HG03575 (cell line): ENCODE data around the gene CDCA7L.
A peak's percentile ranks its signal among the peaks of the same experiment; 100 is the strongest.

ENCODE experiments used
- ATAC-seq: cut with Tn5 transposase; IDR thresholded peaks from one replicate; pipeline ENCODE4 v1.9.1; 2021; ENCODE audit not compliant: unreplicated experiment, insufficient number of reproducible peaks, low FRiP score; ENCODE audit errors: extremely low read depth

CDCA7L gene, protein sequence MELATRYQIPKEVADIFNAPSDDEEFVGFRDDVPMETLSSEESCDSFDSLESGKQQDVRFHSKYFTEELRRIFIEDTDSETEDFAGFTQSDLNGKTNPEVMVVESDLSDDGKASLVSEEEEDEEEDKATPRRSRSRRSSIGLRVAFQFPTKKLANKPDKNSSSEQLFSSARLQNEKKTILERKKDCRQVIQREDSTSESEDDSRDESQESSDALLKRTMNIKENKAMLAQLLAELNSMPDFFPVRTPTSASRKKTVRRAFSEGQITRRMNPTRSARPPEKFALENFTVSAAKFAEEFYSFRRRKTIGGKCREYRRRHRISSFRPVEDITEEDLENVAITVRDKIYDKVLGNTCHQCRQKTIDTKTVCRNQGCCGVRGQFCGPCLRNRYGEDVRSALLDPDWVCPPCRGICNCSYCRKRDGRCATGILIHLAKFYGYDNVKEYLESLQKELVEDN

DNA sequence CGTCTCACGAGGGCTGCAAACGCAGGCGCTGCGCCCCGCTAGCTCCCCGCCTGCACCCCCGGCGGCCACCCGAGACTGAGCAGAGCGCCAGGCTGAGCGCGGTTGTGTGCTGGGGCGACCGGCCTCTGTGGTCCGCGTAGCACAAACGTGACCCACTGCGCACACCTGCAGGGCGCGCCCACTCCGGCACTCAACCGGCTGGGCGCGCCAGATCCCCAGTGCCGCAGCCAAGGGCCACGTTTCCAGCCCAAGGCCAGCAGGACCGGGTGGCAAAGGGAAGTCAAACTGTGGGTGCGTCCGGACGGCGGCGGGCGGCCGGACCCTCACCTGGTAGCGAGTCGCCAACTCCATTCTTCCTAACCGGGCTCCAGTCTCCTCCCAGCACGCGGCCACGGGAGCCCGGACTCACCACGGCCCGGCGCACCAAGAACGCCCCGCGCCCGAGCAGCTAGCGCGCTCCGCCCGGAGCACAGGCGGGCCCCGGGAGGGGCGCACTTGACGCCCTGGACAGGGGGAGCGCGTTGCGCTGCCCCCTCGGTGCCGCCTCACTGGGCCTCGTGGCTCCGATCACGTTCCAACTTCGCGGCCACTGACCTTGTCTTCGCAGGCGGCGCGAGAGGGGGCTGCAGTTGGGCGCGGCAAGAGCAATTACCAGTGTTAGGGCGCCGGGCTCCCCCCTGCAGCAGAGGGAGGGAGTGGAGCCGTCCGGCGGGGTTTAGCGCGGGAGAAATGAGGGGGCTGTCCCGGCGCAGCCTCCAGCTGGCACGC is at the start of gene CDCA7L:
CDCA7L (minus strand) TSS at position 446 of the 768 bp plus-strand sequence; CDS start at position 351, 95 bp downstream.
- ATAC-seq, result peak; percentile 43

DNA sequence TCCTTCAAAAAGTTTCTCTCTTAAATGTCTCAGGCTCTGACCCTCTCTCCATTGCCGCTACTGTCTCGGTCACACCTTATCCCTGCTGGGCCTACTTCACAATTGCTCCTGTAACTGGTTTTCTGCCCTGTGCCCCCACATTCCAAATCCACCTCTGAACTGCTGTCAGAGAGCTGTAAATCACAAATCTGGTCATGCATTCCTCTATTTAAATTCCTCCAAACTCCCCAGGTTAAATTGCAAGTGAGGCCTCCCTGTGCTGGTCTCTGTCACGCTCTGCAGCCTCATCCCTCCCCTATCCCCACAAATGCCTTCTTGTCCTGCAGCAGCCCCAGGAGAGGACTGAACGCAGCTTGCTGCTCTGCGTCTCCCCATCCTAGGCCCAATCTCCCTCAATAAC is 40.4 kb upstream of the CDCA7L start:
- no peak for ATAC-seq

DNA sequence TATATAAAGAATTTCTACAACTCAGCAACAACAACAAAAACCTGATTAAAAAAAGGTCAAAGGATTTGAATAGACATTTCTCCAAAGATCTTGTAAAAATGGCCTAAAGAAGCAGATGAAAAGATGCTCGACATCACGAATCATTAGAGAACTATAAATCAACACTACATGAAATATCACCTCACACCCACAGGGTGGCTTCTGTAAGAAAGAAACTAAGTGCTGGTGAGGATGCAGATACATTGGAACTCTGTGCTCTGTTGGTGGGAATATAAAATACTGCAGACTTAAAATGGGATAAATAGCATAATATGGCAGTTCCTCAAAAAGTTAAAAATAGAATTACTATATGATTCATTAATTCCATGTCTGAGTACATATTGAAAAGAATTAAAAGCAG is 38.3 kb upstream of the CDCA7L start:
- no peak for ATAC-seq

DNA sequence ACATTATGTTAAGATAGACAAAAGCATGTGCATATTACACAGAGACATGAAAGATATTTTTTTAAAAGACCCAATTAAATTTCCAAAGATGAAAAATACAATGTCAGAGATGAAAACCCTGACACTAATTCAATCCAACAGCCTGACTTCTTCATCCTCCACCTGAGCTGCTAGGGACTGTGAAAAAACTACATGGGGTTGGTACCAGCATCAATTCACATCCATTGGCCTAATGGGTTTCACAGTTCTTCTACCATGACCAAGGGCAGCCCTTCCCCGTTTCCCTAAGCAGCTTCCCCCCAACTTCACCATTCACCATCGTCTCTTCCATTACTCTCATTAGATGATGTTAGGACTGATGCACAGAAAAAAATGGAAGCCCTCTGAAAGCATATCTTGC is 37.4 kb upstream of the CDCA7L start:
- no peak for ATAC-seq

DNA sequence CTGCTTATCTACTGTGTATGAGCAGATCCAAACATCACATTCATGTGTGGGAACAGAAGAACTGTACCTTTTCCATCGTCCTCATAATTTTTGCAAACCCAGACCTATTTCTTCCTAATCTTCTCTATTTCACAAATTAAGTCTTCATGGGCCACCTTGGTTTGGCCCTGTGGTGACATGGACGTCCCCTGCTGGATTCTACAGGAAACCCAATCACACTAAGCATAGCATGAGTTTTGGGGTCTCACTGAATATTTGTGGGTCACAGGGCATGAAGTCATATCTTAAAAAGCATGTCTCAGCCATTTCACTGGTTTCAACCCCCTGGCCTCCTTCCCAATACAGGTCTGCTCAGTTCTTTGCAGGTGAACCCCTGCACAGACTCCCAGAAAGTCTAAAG is 35.8 kb upstream of the CDCA7L start:
- no peak for ATAC-seq

DNA sequence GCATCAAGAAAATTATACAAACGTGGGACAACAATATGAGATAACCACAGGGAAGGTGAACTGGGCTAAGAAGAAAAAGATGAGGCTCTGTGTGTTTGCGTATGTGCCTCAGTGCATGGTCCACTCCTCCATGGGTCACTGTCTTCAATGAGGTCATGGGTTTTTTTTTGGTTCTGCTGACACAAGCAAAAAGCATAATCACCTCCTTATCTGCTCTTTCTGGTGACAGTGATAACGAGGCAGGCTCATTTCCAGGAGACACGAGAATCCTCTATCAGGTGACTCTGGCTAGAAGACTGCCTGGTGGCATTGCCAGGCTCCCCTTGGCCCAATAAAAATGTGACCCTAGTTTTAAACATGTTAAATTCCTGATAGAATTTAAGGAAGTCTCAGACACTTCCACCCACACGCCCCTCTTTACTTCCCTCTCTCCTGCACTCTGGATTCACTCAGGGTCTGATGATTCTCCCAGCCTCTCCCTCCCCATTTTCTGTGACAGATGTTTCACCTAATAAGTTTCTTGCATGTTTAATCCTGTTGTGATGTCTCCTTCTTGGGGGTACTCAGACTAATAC is 35.3 kb upstream of the CDCA7L start:
- ATAC-seq, result no peak

DNA sequence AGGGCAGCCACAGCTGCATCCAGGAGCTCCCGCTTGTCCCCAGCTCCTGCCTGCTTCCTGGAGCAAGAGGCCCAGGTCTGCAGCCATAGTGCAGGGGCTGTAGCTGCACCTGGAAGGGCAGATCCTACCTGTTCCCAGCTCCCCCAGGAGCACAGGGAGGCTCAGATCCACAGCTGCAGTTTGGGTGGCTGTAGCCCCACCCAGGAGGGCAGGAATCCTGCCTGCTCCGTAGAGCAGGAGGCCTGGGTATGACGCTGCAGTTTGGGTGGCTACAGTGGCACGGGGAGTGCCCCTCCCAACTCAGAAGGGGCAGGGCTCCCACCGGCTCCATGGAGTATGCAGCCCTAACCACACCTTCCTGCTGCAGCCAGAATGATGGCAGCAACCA is 26.7 kb upstream of the CDCA7L start:
- ATAC-seq, result no peak

DNA sequence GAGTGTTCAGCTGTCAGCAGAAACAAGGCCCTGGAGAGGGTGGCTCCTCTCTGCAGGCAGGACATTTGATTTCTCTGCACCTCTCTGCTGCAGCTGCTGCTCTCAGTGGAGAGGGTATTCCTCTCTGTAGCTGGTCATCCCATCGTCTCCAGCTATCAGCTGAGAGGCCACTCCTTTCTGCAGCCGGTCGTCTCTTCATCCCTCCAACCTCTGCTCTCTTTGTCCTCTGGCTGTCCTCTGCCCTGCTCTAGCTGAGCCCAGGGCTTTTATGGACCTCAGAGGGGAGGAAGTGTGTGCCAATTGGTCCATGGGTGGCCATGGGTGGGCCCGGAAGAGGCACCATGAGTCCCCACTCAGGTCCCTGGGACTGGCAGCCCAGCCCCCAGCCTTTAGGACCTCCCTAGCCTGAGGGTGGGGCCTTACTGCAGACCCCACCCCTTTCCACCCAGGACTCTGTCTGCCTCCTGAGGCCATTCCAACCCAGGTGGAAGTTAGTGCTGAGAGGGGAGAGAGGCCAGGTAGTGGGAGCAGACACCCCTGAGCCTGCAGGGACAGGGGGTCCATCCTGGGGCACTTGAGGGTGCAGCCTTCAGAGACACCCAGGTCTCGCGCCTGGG is 26.2 kb upstream of the CDCA7L start:
- ATAC-seq, result no peak

DNA sequence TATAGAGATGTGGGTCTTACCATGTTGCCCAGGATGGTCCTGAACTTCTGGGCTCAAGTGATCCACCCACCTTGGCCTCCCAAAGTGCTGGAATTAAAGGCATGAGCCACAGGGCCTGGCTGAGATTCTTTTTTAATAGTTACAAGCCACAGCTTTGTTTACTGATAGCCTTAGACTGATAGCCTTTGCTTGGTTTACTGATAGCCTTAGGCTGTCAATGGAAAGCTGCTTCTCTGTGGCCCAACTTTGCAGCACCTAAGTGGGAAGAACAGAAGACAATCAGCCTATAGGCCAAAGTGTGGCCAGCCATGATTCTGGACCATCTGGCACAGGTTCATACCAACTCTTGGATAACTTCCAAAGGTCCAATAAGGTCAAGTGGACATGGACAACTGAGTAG is 24.1 kb upstream of the CDCA7L start:
- ATAC-seq, result no peak

DNA sequence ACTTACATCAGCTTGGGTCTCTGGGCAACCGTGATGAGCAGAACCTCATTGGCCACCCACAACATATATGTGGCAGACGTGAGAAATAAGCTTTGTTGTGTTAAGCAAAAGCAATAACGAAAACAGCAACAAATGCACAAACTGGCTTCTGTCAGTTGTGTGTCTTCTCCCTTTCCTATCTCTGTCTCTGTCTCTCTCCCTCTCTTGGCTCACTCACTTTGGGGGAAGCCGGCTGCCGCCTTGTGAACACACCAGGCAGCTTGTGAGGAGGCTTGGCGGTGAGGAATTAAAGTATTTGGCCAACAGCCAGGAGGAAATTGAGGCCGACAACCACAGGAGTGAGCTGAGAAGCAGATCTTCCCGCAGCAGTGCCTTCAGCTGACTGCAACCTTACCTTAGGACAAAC is 21.9 kb upstream of the CDCA7L start:
- no peak for ATAC-seq

DNA sequence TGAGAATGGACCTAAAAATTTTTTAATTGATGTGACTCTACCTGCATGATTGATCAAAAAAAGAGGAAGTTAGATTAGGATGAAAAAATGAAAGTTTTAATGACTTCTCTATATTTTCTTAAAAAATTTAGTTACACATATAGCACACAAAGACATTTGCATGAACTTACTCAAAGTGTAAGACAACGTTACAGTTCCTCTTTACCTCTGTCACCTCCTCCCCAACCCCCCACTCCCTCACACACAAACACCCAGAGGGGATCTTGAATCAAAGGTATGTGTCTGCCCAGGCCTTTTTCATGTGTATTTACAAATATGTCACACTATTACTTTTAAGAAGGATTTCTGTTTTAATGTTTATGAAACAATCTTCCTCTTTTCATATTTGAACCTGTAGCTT is 20.6 kb upstream of the CDCA7L start:
- peak; percentile 81 for ATAC-seq

DNA sequence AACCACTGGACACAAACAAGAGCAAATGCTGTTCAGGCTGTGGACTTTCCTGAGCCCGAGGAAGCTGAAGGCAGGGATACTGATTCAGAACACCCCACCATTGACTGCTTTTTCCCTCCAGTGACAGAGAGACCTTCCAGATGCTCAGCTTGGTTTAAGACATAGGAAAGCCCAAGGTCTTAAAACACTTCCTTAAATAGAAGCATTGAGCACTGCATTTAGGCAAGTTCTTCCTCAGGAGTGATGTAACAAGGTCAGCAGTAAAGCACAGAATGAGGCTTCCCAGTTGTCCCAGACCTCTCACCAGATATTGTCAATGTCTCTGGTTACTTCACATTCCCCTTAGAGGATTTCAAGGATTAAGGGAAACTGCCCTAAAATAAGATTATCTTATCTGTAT is 19.6 kb upstream of the CDCA7L start:
- no peak for ATAC-seq

DNA sequence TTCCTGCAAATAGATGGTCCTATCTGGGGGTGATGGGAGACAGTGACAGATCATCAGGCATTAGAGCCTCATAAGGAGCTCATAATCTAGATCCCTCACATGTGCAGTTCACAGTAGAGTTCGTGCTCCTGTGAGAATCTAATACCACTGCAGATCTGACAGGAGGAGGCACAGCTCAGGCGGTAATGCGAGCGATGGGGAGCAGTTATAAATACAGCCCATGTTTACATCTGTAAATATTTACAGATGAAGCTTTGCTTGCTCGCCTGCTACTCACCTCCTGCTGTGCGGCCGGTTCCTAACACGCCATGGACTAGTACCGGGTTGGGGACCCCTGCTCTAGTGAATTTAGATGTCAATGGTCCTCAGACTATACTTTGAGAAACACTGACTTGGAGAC is 17.0 kb upstream of the CDCA7L start:
- ATAC-seq, result no peak

DNA sequence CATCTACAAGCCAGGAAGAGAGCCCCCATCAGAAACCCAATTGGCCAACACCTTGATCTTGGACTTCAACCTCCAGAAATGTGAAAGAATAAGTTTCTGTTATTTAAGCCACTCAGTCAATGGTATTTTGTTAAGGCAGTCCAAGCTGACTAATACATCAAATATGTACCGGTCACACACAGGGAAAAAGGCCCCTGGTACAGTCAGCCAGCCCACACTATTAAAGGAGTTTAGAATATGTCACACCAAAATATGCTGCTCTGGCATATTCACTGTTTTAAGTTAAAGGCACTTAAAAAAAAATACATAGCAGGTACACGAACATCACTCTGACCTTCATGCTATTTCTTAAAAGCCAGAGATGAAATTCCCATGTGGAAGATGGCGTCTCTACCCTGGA is 15.2 kb upstream of the CDCA7L start:
- ATAC-seq, result no peak

DNA sequence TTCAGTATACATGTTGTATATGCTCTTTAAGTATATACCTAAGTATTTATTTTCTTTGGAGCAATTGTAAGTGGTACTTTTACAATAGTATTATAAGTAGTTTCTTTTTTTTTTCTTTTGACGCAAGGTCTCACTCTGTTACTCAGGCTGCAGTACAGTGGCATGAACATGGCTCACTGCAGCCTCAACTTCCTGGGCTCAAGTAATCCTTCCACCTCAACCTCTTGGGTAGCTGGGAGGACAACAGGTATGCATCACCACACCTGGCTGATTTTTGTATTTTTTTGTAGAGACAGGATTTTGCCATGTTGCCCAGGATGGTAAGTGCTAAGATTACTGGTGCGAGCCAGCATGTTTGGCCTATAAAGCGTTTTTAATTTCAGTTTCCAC is 13.7 kb upstream of the CDCA7L start:
- ATAC-seq, result no peak

DNA sequence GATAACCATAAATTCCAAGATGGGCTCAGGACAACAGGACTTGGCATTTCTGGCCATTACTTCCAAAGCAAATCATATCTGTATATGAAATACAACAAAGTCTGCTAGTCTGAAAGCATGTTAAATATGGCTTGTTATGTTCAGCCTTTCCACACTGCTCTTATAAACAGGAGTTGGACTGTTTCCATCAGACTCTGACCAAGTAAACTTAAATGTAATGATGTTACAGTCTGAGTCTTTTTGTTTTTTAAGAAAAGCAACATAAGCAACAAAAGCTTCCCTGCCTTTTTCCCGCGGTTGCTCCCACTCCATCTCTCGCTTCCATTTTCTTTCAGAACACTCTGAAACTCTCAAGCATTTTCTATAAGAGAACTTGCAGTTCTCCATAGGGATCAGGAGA is 8.1 kb upstream of the CDCA7L start:
- ATAC-seq, result no peak

DNA sequence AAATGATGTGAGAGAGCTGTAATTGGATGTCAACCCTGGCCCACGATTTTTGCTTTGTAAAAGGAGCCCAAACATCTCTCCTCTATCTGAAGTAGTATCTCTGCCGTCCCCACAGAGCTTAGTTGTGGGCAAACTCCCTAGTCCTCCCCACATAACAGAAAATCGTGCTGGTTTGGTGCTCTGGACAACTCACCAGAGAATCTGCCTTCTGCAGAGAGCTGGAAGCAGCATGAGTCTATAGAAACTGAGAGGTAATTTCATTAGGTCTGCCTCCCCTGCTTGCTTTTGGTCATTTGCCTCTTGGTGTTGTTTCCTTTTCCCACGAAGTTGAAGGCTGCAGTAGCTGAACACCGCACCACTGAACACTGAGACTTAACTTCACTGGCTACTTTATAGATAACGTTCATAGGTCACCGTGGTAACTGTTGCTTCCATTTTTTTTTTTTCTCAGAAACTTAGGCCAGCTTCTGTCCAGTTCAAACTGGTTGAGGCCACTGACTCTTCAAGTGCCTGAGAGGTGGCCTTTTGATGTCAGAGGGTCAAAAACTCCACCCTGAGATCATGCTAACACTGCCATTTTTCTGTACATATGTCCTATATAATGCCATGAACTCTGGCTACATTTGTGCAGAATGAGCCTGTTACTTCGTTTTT is 3.3 kb upstream of the CDCA7L start:
- no peak for ATAC-seq

DNA sequence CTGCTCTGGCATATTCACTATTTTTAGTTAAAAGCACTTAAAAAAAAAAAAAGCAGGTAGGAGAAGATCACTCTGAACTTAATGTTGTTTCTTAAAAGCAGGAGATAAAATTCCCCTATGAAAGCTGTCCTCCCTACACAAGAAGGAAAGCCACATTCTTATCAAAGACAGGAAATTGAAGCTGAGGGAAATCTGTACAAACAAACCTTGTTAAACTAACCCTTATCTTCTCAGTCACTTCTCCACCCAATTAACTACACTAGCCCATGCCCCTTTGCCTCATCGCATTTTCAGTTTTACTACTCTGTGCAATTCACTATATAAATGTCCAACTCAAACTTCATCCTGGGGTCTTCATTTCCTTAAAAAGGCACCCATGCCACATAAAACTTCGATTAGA is 2.7 kb upstream of the CDCA7L start:
- no peak for ATAC-seq

DNA sequence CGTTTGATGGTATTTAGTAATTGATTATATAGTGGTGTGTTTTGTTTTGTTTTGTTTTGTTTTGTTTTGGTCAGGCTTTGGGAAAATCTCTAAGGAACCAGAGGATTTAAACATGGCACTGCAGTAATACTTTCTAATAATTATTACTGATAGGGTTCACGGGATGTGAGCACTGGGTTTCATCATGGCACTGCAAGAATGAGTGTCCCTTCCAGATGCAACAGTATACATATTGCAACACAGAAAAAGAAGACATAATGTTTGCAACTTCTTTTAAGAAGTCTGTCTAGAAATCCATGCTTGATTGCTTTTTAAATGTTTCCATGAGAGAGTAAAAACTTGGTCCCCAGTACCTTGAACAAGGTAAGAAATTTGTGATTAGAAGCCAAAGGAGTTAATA is 2.2 kb upstream of the CDCA7L start:
- ATAC-seq, result no peak
